VCaP (cell line): ENCODE results near the gene PARD6G.
A peak's percentile ranks its signal among the peaks of the same experiment; 100 is the strongest.

Source experiments
- H3K27ac ChIP-seq: fragments of 450-650 bp; 2 replicates; pipeline ENCODE4 v1.5.1; 2017
- CTCF ChIP-seq: fragments of 450-650 bp; conservative IDR thresholded peaks from 2 replicates; pipeline ENCODE4 v1.5.1; 2017; ENCODE audit warnings: mild to moderate bottlenecking, moderate library complexity

Gene PARD6G

DNA sequence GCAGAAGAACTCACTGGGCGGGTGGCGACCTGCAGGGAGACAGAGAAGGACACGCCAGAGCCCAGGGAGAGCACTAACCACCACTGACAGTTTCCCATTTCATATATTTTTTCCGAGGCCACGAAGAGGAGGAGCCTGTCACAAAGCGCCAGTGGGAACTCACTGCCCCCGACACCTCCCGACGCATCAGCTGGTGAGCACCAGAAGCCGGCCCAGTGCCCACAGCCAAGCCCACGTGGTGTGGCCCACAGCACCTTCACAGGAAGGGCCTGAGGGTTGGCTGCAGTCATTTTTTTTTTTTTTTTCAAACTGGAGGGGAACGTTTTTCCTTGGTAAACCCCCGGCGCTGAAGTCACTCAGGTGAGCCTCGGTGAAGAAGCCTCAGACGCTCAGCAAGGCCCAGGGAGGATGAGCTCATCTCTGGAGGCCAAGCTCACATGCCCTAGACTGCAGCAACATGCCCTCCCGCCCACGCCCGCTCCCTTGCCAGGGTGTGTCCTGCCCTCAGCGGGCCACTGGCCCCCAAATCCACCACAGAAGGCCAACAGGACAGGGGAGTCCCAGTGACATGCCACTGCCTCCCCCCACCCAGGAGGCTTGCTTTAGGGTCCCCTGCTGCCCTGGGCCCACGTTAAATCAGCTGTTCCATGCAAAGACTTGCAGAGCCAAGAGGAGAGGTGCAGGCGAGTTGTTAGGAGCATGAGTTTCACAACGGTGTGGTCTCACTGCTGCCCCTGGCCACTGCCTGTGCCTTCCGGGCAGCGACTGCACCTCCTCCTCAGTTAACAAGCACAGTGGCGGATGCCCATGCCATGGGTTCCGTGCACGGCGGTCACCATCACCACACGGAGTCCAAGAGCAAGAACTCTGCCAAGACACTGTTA lies 68.1 kb downstream of the PARD6G start:
- TF ChIP-seq CTCF = no peak
- no peak overlapping the region for H3K27ac ChIP-seq

GRCh38 chr18:80177128-80177527 lies 70.2 kb downstream of the PARD6G start:
- peak overlapping the region; percentile 64 for H3K27ac ChIP-seq
- no peak for TF ChIP-seq CTCF

DNA sequence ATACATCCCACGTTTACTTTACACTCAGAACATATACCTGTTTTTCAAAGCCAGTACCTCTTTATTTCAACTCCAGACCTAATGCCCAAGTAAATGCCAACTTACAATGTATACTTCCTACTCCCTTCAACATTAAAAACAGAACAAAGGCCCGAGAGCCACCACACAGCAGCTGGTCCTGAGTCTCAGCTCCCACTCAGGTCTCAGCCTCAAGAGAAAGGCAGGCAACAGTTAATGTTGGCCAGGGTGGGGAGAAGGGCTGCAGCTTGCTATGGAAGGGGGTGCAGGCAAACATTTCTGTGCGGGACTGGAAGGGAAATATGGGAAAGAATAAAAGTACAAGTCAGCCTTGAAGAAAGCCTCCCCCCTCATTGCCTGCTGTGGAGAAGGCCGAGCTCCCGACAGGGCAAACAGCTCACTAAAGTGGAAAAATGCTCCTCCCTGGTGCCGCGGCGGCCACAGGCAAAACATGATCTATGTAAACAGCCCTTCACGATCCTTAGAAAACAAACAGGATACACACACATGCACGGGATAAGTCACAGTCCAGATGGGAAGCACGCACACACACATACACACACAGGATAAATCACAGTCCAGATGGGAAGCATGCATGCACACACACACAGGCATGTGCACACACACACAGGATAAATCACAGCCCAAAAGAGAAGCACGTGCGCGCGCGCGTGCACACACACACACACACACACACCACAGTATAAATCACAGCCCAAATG lies 70.8 kb downstream of the PARD6G start:
- peak overlapping the region; percentile 64 for H3K27ac ChIP-seq
- TF ChIP-seq CTCF = no peak

DNA sequence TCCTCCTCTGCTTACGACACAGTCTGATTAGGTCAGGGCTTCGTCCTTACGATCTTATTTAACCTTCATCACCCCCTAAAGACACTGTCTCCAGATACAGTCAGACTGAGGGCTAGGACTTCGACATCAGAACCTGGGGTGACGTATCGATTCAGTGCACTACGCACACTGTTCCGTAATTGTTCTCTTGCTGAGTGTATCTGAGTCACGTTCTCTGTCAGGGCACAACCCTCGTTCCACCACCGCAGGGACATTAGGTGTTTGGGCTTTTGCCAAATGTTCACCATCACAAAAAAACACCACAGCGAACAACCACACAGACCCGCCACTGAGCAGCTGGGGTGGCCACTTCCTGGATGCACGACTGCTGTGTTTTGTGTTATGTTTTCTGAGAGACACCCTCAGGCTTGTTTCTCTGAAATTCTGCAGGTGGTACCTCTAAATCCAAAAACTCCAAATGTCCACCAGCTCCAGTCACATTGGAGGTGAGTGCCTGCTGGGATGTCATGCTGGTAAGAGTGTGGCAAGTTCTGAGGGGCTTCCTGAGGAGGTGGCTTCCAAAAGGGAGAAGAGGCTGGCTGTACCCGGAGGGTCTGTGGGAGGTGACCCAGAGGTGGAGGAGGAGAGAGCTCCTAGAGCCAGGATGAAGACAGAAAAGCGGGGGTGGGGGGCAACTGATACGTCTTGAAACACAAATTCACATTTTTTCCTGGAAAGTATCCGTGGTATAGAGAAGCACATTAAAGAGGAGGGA lies 71.7 kb downstream of the PARD6G start:
- TF ChIP-seq CTCF = no peak

DNA sequence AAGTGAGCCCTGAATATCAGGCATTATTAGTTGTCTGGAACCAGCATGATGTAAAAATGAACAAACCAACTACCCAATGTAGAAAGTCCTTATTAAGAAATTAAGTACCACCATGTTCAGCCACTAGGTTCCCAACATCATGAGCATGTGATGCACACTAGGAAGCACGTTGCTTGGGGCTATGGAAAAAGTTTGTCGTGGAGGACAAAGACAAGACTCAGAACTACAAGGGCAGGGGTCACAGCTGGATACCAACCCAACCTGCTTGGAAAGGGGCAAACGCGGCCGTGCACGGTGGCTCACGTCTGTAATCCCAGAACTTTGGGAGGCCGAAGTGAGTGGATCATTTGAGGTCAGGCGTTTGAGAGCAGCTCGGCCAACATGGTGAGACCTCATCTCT lies 74.3 kb downstream of the PARD6G start:
- no peak overlapping the region for H3K27ac ChIP-seq
- no peak for TF ChIP-seq CTCF

More for the DNA sequence above, 71.7 kb downstream of the PARD6G start:
- H3K27ac ChIP-seq = peak overlapping the region; percentile 64

DNA sequence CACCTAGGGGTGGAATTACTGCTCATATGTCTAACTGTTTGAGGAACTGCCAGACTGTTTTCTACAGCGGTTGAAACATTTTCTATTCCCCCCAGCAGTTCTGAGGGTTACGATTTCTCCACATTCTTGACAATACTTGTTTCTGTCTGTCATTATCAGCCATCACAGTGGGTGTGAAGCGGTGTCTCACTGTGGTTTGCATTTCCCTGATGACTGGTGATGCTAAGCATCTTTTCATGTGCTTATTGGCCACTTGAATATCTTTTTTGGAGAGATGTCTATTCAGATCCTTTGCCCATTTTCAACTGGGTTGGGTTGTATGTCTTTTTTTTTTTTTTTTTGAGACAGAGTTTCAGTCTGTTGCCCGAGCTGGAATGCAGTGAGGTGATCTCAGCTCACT lies 75.3 kb downstream of the PARD6G start:
- no peak for TF ChIP-seq CTCF
- no peak overlapping the region for H3K27ac ChIP-seq
